Measurements from ENCODE around the gene ETHE1. TPM values are rescaled to one million over a fixed set of nuclear protein-coding genes. Genes with fewer than 3 reads are reported as not detected.
A peak's percentile ranks its signal among the peaks of the same experiment; 100 is the strongest.

The ETHE1 gene
- total RNA-seq, 2 donors from 2014 or later: 13.0 to 15.2 TPM

DNA sequence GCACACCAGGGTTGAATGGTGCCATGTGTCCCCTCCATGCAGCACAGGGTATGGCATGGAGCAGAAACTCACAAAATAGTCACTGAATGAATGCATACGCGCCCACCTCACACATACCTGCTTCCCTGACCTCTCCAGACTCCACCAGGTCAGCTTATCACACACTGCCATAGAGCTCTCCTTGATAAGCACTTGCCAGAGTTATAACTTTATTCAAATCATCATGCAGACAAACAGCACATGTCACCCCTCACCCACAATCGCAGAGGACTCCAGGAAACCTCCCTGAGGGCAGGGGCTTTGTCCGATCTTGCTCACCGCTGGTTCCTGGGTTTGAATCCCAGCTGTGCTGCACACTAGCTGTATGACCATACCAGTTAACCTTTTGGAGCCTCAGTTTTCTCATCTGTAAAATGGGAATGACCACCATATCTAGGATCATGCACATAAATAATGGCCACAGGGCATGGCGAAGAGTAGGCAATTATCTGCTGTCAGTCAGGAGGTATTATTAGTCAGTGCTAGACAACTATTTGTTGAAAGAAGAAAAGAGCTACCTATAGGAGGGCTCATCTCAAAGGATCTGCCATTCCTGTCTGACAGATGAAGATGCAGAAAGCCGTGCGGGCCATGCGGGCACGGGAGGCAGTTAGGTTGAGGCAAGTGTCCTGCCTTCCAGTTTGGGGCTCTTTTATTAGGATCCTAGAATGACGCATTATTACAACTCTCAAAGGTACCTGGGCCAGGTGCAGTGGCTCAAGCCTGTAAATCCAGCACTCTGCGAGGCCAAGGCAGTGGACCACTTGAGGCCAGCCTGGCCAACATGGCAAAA, 34.4 kb upstream of the ETHE1 start:
- Mint-ChIP-seq H3K27ac (peak overlapping the region; percentile 37), H3K27me3 (ENCODE audit: insufficient read depth) (no peaks in the 10 kb centered on the region), H3K4me1 (no peaks in the 10 kb centered on the region), H3K9me3 (no peaks in the 10 kb centered on the region), H3K4me3 (no peak overlapping the region), H3K36me3 (ENCODE audit: low read depth) (peaks cover 43% of the 10 kb centered on the region)
- Histone ChIP-seq H3K9me3 (ENCODE audit: control insufficient read depth, low read length) (no peaks in the 10 kb centered on the region), H3K4me1 (ENCODE audit: control insufficient read depth, insufficient read depth, low read length) (no peaks in the 10 kb centered on the region), H3K27me3 (ENCODE audit: control insufficient read depth, insufficient read depth, low read length, poor library complexity, severe bottlenecking) (no peaks in the 10 kb centered on the region), H3K9ac (ENCODE audit: extremely low read depth, low read length, poor library complexity, severe bottlenecking) (no peak overlapping the region), H3K36me3 (ENCODE audit: control insufficient read depth, insufficient read depth, low read length) (peaks cover 11% of the 10 kb centered on the region), H3K4me3 (ENCODE audit: low read length) (no peak overlapping the region), H3K27ac (ENCODE audit: low read depth, low read length) (no peak overlapping the region)
- WGBS, 2 experiments (ENCODE audit: insufficient coverage in 1 of 2, insufficient read length in 1 of 2): 95 to 96% methylated on average over 11 to 12 of the region's 12 CpGs
- DNase-seq: no peak
- TF ChIP-seq CTCF (conservative IDR thresholded peaks at IDR 0.05): no peak

GRCh38 chr19:43560687-43561086, 33.7 kb upstream of the ETHE1 start:
- no peak overlapping the region for H3K4me3 ChIP-seq (ENCODE audit: low read length)
- H3K27ac Mint-ChIP-seq: peak overlapping the region; percentile 37

GRCh38 chr19:43555185-43555770, 28.3 kb upstream of the ETHE1 start:
- Mint-ChIP-seq H3K36me3 (ENCODE audit: low read depth) (peaks cover 53% of the 10 kb centered on the region), H3K9me3 (no peaks in the 10 kb centered on the region), H3K4me1 (no peaks in the 10 kb centered on the region), H3K4me3 (no peak overlapping the region), H3K27ac (peak overlapping the region; percentile 80), H3K27me3 (ENCODE audit: insufficient read depth) (no peaks in the 10 kb centered on the region)
- Histone ChIP-seq H3K36me3 (ENCODE audit: control insufficient read depth, insufficient read depth, low read length) (peaks cover 47% of the 10 kb centered on the region), H3K4me3 (ENCODE audit: low read length) (no peak overlapping the region), H3K9ac (ENCODE audit: extremely low read depth, low read length, poor library complexity, severe bottlenecking) (no peak overlapping the region), H3K9me3 (ENCODE audit: control insufficient read depth, low read length) (no peaks in the 10 kb centered on the region), H3K4me1 (ENCODE audit: control insufficient read depth, insufficient read depth, low read length) (no peaks in the 10 kb centered on the region), H3K27ac (ENCODE audit: low read depth, low read length) (no peak overlapping the region), H3K27me3 (ENCODE audit: control insufficient read depth, insufficient read depth, low read length, poor library complexity, severe bottlenecking) (no peaks in the 10 kb centered on the region)
- WGBS, 2 experiments (ENCODE audit: insufficient coverage in 1 of 2, insufficient read length in 1 of 2): 45 to 50% methylated on average over 4 to 8 of the region's 8 CpGs
- peak; percentile 86 for TF ChIP-seq CTCF (conservative IDR thresholded peaks at IDR 0.05)
- peak; percentile 97 for DNase-seq

More at GRCh38 chr19:43560687-43561086, 33.7 kb upstream of the ETHE1 start:
- Mint-ChIP-seq H3K9me3 (no peaks in the 10 kb centered on the region), H3K27me3 (ENCODE audit: insufficient read depth) (no peaks in the 10 kb centered on the region), H3K4me3 (no peak overlapping the region), H3K36me3 (ENCODE audit: low read depth) (peaks cover 43% of the 10 kb centered on the region), H3K4me1 (no peaks in the 10 kb centered on the region)
- H3K4me1 ChIP-seq (ENCODE audit: control insufficient read depth, insufficient read depth, low read length): no peaks in the 10 kb centered on the region
- peaks cover 15% of the 10 kb centered on the region for H3K36me3 ChIP-seq (ENCODE audit: control insufficient read depth, insufficient read depth, low read length)
- no peak overlapping the region for H3K27ac ChIP-seq (ENCODE audit: low read depth, low read length)
- TF ChIP-seq CTCF (conservative IDR thresholded peaks at IDR 0.05): peak; percentile 41
- DNase-seq: peak; percentile 53
- H3K9me3 ChIP-seq (ENCODE audit: control insufficient read depth, low read length): no peaks in the 10 kb centered on the region
- H3K27me3 ChIP-seq (ENCODE audit: control insufficient read depth, insufficient read depth, low read length, poor library complexity, severe bottlenecking): no peaks in the 10 kb centered on the region
- no peak overlapping the region for H3K9ac ChIP-seq (ENCODE audit: extremely low read depth, low read length, poor library complexity, severe bottlenecking)
- 88 to 92% methylated on average over 5 to 6 of the region's 6 CpGs for WGBS, 2 experiments (ENCODE audit: insufficient coverage in 1 of 2, insufficient read length in 1 of 2)

All from endodermal cell (in vitro differentiated cells).